Measurements from ENCODE around the gene F12.
"Not testable (repeated sequence)": the region's sequence is repeated elsewhere in the genome, so short reads cannot be mapped to it uniquely, and the experiment has no call there.

F12 gene

GRCh38 chr5:177376107-177376506 lies 33.3 kb downstream of the F12 start:
- Histone ChIP-seq H3K27ac (ENCODE audit: extremely low read depth, low read depth, low read length) (no peak overlapping the region), H3K4me3 (ENCODE audit: low read depth, low read length) (no peak overlapping the region), H3K36me3 (ENCODE audit: control insufficient read depth in 2 of 2, insufficient read depth in 1 of 2, low read length in 2 of 2) (peaks cover 0 to 5% of the 10 kb centered on the region in 2 experiments; a peak in 1 of 3 replicates), H3K9me3 (ENCODE audit: control insufficient read depth, insufficient read depth, low read depth, low read length) (no peaks in the 10 kb centered on the region), H3K4me1 (ENCODE audit: control insufficient read depth, insufficient read depth, low read length) (peaks cover 8% of the 10 kb centered on the region; the same call in 1 of the 2 replicates)
- no peak for TF ChIP-seq SP2 (tag by site-specific recombination; IDR thresholded peaks at IDR 0.05)
- no peak for TF ChIP-seq MYNN (tag by site-specific recombination; IDR thresholded peaks at IDR 0.05; ENCODE audit: borderline replicate concordance)
- TF ChIP-seq SP3 (tag by site-specific recombination; IDR thresholded peaks at IDR 0.05) = no peak
- TF ChIP-seq ZNF658 (tag by site-specific recombination; IDR thresholded peaks at IDR 0.05) = no peak
- TF ChIP-seq ZNF707 (tag by site-specific recombination; IDR thresholded peaks at IDR 0.05) = no peak
- TF ChIP-seq PRDM10 (tag by site-specific recombination; IDR thresholded peaks at IDR 0.05) = no peak
- TF ChIP-seq ZNF768 (tag by site-specific recombination; IDR thresholded peaks at IDR 0.05) = no peak
- no peak for TF ChIP-seq ZNF677 (tag by site-specific recombination; IDR thresholded peaks at IDR 0.05)
- TF ChIP-seq WT1 (tag by site-specific recombination; IDR thresholded peaks at IDR 0.05) = no peak
- no peak for TF ChIP-seq KLF16 (tag by site-specific recombination; IDR thresholded peaks at IDR 0.05)
- no peak for TF ChIP-seq ZNF777 (tag by site-specific recombination; IDR thresholded peaks at IDR 0.05; ENCODE audit: borderline replicate concordance)
- no peak for TF ChIP-seq ZSCAN18 (tag by site-specific recombination; IDR thresholded peaks at IDR 0.05)
- TF ChIP-seq ZBTB7A (tag by site-specific recombination; IDR thresholded peaks at IDR 0.05; ENCODE audit: low read depth) = no peak
- CTCF ChIA-PET = interaction anchor here (0.6 kb wide), 1 partner anchor 58 kb away, joined by 6 read pairs; no protein-coding TSS in a partner anchor
- POLR2A ChIA-PET = no interaction called here

GRCh38 chr5:177375516-177375915 lies 33.8 kb downstream of the F12 start:
- H3K9me3 ChIP-seq (ENCODE audit: control insufficient read depth, insufficient read depth, low read depth, low read length); H3K27ac ChIP-seq (ENCODE audit: extremely low read depth, low read depth, low read length); POLR2A ChIA-PET; H3K4me3 ChIP-seq (ENCODE audit: low read depth, low read length); H3K4me1 ChIP-seq (ENCODE audit: control insufficient read depth, insufficient read depth, low read length); H3K36me3 ChIP-seq (ENCODE audit: control insufficient read depth in 2 of 2, insufficient read depth in 1 of 2, low read length in 2 of 2): not testable (repeated sequence)
- CTCF ChIA-PET = interaction anchor here (1.3 kb wide), 1 partner anchor 126 kb away, joined by 3 read pairs; no protein-coding TSS in a partner anchor
- TF ChIP-seq ZNF423 (tag by site-specific recombination; IDR thresholded peaks at IDR 0.05) (0 out of 2 replicates have a peak, but pooled peaks have one; percentile 33), ZIC2 (tag by site-specific recombination; IDR thresholded peaks at IDR 0.05) (peak; percentile 71), GLIS1 (tag by site-specific recombination; IDR thresholded peaks at IDR 0.05) (peak; percentile 97), PRDM10 (tag by site-specific recombination; IDR thresholded peaks at IDR 0.05) (peak; percentile 59)

Measured in HEK293 (cell line).